HEK293 (cell line): ENCODE data around the gene ACMSD.
"Not testable (repeated sequence)": the region's sequence is repeated elsewhere in the genome, so short reads cannot be mapped to it uniquely, and the experiment has no call there.

Source experiments
- CTCF ChIA-PET: fragments of 350-600 bp; formaldehyde crosslinking; extraction: SDS; loops from one replicate; lab custom pipeline; 2021; ENCODE audit warnings: antibody characterized with exemption; lab: Yijun Ruan, JAX
- POLR2A ChIA-PET: fragments of 300-600 bp; formaldehyde crosslinking; extraction: SDS; loops from one replicate; lab custom pipeline; 2020; ENCODE audit warnings: antibody characterized with exemption, inconsistent platforms; lab: Yijun Ruan, JAX
- H3K27ac ChIP-seq: fragments of 200-500 bp; sonication (Bioruptor generic); 2 replicates; pipeline ENCODE4 v1.5.1; 2014; ENCODE audit warnings: low read depth, low read length, control low read depth, inconsistent platforms; ENCODE audit errors: extremely low read depth
- H3K36me3 ChIP-seq, 2 experiments: fragments of 200-500 bp in 1 of 2; sonication (Bioruptor generic) in 1 of 2; 1 replicate in 1 of 2; 2 replicates in 1 of 2; pipeline ENCODE4 v1.5.1; 2014 to 2017; ENCODE audit warnings: inconsistent platforms in 2 of 2, low read length in 2 of 2; ENCODE audit not compliant: control insufficient read depth in 2 of 2, insufficient read depth in 1 of 2
- H3K4me1 ChIP-seq: fragments of 200-500 bp; sonication (Bioruptor generic); 2 replicates; pipeline ENCODE4 v1.5.1; 2014; ENCODE audit warnings: mild to moderate bottlenecking, low read length, inconsistent platforms; ENCODE audit not compliant: control insufficient read depth, insufficient read depth
- H3K4me3 ChIP-seq: 2 replicates; pipeline ENCODE4 v1.5.1; 2011; ENCODE audit warnings: low read depth, mild to moderate bottlenecking, control low read depth, low read length, moderate library complexity
- H3K9me3 ChIP-seq: fragments of 200-500 bp; sonication (Bioruptor generic); 2 replicates; pipeline ENCODE4 v1.5.1; 2014; ENCODE audit warnings: low read depth, low read length, inconsistent platforms; ENCODE audit not compliant: control insufficient read depth, insufficient read depth
- EGR2 ChIP-seq: fragments of 450-650 bp; formaldehyde crosslinking; IDR thresholded peaks from 2 replicates; pipeline ENCODE4 v1.5.1; 2016; ENCODE audit warnings: low read depth, missing biosample characterization, missing genetic modification characterization
- GFI1B ChIP-seq: fragments of 450-650 bp; formaldehyde crosslinking; IDR thresholded peaks from 2 replicates; pipeline ENCODE4 v1.5.1; 2016; ENCODE audit warnings: missing biosample characterization, missing genetic modification characterization
- KLF16 ChIP-seq: fragments of 450-650 bp; formaldehyde crosslinking; IDR thresholded peaks from 2 replicates; pipeline ENCODE4 v1.5.1; 2017; ENCODE audit warnings: missing biosample characterization, missing genetic modification characterization
- OSR2 ChIP-seq: fragments of 450-650 bp; formaldehyde crosslinking; IDR thresholded peaks from 2 replicates; pipeline ENCODE4 v1.5.1; 2016; ENCODE audit warnings: missing biosample characterization, missing genetic modification characterization
- TCF7L2 ChIP-seq: IDR thresholded peaks from 2 replicates; pipeline ENCODE4 v1.6.1; 2011; ENCODE audit warnings: low read depth, mild to moderate bottlenecking, inconsistent platforms, low read length, moderate library complexity, borderline replicate concordance
- ZBTB1 ChIP-seq: fragments of 450-650 bp; formaldehyde crosslinking; IDR thresholded peaks from 2 replicates; pipeline ENCODE4 v1.5.1; 2016; ENCODE audit warnings: missing biosample characterization, missing genetic modification characterization
- ZBTB8A ChIP-seq: fragments of 450-650 bp; formaldehyde crosslinking; IDR thresholded peaks from 2 replicates; pipeline ENCODE4 v1.5.1; 2016; ENCODE audit warnings: missing biosample characterization, missing genetic modification characterization
- ZFHX2 ChIP-seq: fragments of 450-650 bp; formaldehyde crosslinking; conservative IDR thresholded peaks from 2 replicates; pipeline ENCODE4 v1.5.1; 2016; ENCODE audit warnings: missing biosample characterization, missing genetic modification characterization
- ZNF132 ChIP-seq: fragments of 450-650 bp; formaldehyde crosslinking; IDR thresholded peaks from 2 replicates; pipeline ENCODE4 v1.5.1; 2017; ENCODE audit warnings: missing biosample characterization, missing genetic modification characterization, borderline replicate concordance
- ZNF23 ChIP-seq: fragments of 450-650 bp; formaldehyde crosslinking; IDR thresholded peaks from 2 replicates; pipeline ENCODE4 v1.5.1; 2016; ENCODE audit warnings: missing biosample characterization, missing genetic modification characterization, borderline replicate concordance
- ZNF404 ChIP-seq: fragments of 450-650 bp; formaldehyde crosslinking; IDR thresholded peaks from 2 replicates; pipeline ENCODE4 v1.5.1; 2017; ENCODE audit warnings: missing biosample characterization, missing genetic modification characterization
- ZNF544 ChIP-seq: fragments of 450-650 bp; formaldehyde crosslinking; IDR thresholded peaks from 2 replicates; pipeline ENCODE4 v1.5.0; 2017; ENCODE audit warnings: missing biosample characterization, missing genetic modification characterization
- ZNF555 ChIP-seq: fragments of 450-650 bp; formaldehyde crosslinking; conservative IDR thresholded peaks from 2 replicates; pipeline ENCODE4 v1.5.1; 2017; ENCODE audit warnings: missing biosample characterization, mild to moderate bottlenecking, missing genetic modification characterization, inconsistent platforms
- ZNF558 ChIP-seq: fragments of 450-650 bp; formaldehyde crosslinking; IDR thresholded peaks from 2 replicates; pipeline ENCODE4 v1.5.1; 2016; ENCODE audit warnings: missing biosample characterization, missing genetic modification characterization
- ZNF600 ChIP-seq: fragments of 450-650 bp; formaldehyde crosslinking; IDR thresholded peaks from 2 replicates; pipeline ENCODE4 v1.5.1; 2016; ENCODE audit warnings: missing biosample characterization, missing genetic modification characterization
- ZNF610 ChIP-seq: fragments of 450-650 bp; formaldehyde crosslinking; IDR thresholded peaks from 2 replicates; pipeline ENCODE4 v1.5.1; 2016; ENCODE audit warnings: missing biosample characterization, missing genetic modification characterization, borderline replicate concordance
- ZNF777 ChIP-seq: fragments of 450-650 bp; formaldehyde crosslinking; IDR thresholded peaks from 2 replicates; pipeline ENCODE4 v1.5.1; 2017; ENCODE audit warnings: missing biosample characterization, missing genetic modification characterization, borderline replicate concordance
- ZNF792 ChIP-seq: fragments of 450-650 bp; formaldehyde crosslinking; IDR thresholded peaks from 2 replicates; pipeline ENCODE4 v1.5.1; 2016; ENCODE audit warnings: missing biosample characterization, missing genetic modification characterization
- ZNF843 ChIP-seq: fragments of 450-650 bp; formaldehyde crosslinking; IDR thresholded peaks from 2 replicates; pipeline ENCODE4 v1.5.1; 2016; ENCODE audit warnings: missing biosample characterization, missing genetic modification characterization
- TF ChIP-seq, protein P1 (sequence below): fragments of 450-650 bp; formaldehyde crosslinking; IDR thresholded peaks from 2 replicates; pipeline ENCODE4 v1.5.1; 2016; ENCODE audit warnings: missing biosample characterization, missing genetic modification characterization
- TF ChIP-seq, protein P2 (sequence below): fragments of 450-650 bp; IDR thresholded peaks from 2 replicates; pipeline ENCODE4 v1.5.1; 2018; ENCODE audit warnings: missing biosample characterization, missing genetic modification characterization
- TF ChIP-seq, protein P3 (sequence below): fragments of 450-650 bp; formaldehyde crosslinking; IDR thresholded peaks from 2 replicates; pipeline ENCODE4 v1.5.1; 2016; ENCODE audit warnings: missing biosample characterization, missing genetic modification characterization

The ACMSD gene

DNA sequence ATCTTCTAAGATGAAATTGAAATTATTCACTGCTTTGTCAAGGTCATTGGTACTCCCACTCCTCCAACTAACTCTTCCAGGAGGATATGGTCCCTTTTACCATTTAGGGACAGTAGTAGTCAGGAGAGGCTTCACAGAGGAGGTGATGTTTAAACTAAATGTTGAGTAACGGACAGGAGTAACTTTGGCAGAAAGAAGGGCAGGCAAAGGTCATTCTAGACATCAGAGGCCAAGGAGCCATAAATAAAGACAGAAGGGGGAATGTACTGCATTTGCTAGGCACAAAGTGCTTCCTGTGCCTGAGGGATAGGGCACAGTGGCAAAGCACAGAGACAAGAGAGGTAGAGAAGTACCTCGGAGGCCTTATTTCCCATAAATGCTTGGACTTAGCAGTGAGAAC, 14.6 kb upstream of the ACMSD start (continued):
- TF ChIP-seq, protein P1, sequence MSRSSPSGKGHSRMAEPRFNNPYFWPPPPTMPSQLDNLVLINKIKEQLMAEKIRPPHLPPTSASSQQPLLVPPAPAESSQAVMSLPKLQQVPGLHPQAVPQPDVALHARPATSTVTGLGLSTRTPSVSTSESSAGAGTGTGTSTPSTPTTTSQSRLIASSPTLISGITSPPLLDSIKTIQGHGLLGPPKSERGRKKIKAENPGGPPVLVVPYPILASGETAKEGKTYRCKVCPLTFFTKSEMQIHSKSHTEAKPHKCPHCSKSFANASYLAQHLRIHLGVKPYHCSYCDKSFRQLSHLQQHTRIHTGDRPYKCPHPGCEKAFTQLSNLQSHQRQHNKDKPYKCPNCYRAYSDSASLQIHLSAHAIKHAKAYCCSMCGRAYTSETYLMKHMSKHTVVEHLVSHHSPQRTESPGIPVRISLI (tag by site-specific recombination), result no peak
- no peak for TF ChIP-seq ZBTB1 (tag by site-specific recombination)
- TF ChIP-seq OSR2, result no peak
- no peak for TF ChIP-seq ZFHX2 (tag by site-specific recombination)
- no peak for TF ChIP-seq ZNF558 (tag by site-specific recombination)
- TF ChIP-seq ZBTB8A (tag by site-specific recombination), result no peak
- TF ChIP-seq, protein P2, sequence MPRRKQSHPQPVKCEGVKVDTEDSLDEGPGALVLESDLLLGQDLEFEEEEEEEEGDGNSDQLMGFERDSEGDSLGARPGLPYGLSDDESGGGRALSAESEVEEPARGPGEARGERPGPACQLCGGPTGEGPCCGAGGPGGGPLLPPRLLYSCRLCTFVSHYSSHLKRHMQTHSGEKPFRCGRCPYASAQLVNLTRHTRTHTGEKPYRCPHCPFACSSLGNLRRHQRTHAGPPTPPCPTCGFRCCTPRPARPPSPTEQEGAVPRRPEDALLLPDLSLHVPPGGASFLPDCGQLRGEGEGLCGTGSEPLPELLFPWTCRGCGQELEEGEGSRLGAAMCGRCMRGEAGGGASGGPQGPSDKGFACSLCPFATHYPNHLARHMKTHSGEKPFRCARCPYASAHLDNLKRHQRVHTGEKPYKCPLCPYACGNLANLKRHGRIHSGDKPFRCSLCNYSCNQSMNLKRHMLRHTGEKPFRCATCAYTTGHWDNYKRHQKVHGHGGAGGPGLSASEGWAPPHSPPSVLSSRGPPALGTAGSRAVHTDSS (tag by site-specific recombination), result no peak
- no peak for TF ChIP-seq ZNF132 (tag by site-specific recombination)
- TF ChIP-seq ZNF600 (tag by site-specific recombination), result no peak
- TF ChIP-seq, protein P3, sequence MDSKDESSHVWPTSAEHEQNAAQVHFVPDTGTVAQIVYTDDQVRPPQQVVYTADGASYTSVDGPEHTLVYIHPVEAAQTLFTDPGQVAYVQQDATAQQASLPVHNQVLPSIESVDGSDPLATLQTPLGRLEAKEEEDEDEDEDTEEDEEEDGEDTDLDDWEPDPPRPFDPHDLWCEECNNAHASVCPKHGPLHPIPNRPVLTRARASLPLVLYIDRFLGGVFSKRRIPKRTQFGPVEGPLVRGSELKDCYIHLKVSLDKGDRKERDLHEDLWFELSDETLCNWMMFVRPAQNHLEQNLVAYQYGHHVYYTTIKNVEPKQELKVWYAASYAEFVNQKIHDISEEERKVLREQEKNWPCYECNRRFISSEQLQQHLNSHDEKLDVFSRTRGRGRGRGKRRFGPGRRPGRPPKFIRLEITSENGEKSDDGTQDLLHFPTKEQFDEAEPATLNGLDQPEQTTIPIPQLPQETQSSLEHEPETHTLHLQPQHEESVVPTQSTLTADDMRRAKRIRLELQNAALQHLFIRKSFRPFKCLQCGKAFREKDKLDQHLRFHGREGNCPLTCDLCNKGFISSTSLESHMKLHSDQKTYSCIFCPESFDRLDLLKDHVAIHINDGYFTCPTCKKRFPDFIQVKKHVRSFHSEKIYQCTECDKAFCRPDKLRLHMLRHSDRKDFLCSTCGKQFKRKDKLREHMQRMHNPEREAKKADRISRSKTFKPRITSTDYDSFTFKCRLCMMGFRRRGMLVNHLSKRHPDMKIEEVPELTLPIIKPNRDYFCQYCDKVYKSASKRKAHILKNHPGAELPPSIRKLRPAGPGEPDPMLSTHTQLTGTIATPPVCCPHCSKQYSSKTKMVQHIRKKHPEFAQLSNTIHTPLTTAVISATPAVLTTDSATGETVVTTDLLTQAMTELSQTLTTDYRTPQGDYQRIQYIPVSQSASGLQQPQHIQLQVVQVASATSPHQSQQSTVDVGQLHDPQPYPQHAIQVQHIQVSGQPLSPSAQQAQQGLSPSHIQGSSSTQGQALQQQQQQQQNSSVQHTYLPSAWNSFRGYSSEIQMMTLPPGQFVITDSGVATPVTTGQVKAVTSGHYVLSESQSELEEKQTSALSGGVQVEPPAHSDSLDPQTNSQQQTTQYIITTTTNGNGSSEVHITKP (tag by site-specific recombination), result no peak

DNA sequence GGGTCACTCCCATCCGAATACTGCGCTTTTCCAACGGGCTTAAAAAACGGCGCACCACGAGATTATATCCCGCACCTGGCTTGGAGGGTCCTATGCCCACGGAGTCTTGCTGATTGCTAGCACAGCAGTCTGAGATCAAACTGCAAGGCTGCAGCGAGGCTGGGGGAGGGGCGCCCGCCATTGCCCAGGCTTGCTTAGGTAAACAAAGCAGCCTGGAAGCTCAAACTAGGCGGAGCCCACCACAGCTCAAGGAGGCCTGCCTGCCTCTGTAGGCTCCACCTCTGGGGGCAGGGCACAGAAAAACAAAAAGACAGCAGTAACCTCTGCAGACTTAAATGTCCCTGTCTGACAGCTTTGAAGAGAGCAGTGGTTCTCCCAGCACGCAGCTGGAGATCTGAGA, 12.7 kb upstream of the ACMSD start:
- H3K27ac ChIP-seq, H3K9me3 ChIP-seq, H3K36me3 ChIP-seq, H3K4me1 ChIP-seq, H3K4me3 ChIP-seq, POLR2A ChIA-PET, CTCF ChIA-PET: not testable (repeated sequence)

DNA sequence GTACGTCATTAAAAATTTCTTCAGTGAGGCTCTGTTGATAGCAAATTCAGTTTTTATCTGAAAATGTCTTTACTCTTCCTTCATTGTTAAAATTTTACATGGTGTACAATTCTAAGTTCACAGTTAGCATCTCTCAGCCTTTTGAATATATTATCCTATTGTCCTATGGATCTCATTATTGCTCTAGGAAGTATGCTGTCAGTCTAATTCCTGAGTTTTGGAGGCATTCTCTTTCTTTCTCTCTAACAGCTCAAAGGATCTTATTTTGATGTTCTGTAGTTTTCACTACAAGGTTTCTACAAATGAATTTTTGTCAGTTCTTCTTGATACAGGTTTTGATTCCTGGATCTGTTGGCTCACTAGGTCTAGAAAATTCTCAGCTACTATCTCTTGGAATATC, 2.9 kb upstream of the ACMSD start:
- Histone ChIP-seq H3K27ac (no peak overlapping the region), H3K4me3 (no peak overlapping the region), H3K9me3 (no peaks in the 10 kb centered on the region), H3K36me3 (no peaks in the 10 kb centered on the region), H3K4me1 (no peaks in the 10 kb centered on the region)
- ChIA-PET POLR2A (no interaction called here), CTCF (no interaction called here)
- TF ChIP-seq ZNF555, result no peak
- TF ChIP-seq TCF7L2, result no peak
- no peak for TF ChIP-seq ZNF777 (tag by site-specific recombination)
- TF ChIP-seq KLF16 (tag by site-specific recombination), result no peak
- TF ChIP-seq ZNF610 (tag by site-specific recombination), result no peak
- no peak for TF ChIP-seq ZNF544
- TF ChIP-seq ZNF792 (tag by site-specific recombination), result no peak
- no peak for TF ChIP-seq ZNF843 (tag by site-specific recombination)
- TF ChIP-seq ZNF404 (tag by site-specific recombination), result no peak
- no peak for TF ChIP-seq EGR2 (tag by site-specific recombination)
- no peak for TF ChIP-seq GFI1B (tag by site-specific recombination)
- no peak for TF ChIP-seq ZNF23
